Fibroblast of skin of right quadriceps (primary cell): ENCODE measurements around the gene LRRC43.

Experiments used
- DNase-seq: peaks from one replicate; pipeline ENCODE4 v3.0.0-alpha.2; 2013

LRRC43 gene, protein sequence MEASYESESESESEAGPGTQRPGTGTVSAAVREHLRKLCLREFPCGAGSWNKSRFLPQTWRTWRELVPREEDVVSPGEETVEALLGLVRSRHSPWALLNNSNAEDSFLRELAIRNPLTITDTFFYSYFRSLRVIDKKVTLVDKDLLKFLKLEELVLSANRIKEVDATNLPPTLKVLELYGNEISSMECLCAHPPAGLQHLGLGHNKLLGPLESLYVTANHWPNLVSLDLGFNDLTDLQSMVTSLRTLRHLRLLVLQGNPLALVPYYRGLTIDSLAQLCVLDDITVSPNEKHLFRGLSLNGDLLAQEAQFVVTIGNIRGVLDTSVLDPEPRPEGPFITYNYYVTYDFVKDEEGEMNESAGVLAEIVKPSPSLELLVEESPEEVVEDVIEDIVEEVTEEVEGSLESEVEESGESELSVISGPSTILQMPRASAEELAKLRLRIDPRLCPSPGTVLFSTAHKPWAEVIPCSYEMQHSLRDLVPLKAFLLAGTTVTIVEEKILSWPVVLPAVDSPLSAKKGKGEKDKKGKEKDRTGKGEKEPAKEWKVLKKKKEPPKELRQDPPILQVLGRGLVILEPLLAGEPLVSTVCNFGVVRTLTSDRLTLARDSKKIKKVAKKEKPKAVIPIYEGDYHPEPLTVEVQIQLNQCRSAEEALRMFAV

DNA sequence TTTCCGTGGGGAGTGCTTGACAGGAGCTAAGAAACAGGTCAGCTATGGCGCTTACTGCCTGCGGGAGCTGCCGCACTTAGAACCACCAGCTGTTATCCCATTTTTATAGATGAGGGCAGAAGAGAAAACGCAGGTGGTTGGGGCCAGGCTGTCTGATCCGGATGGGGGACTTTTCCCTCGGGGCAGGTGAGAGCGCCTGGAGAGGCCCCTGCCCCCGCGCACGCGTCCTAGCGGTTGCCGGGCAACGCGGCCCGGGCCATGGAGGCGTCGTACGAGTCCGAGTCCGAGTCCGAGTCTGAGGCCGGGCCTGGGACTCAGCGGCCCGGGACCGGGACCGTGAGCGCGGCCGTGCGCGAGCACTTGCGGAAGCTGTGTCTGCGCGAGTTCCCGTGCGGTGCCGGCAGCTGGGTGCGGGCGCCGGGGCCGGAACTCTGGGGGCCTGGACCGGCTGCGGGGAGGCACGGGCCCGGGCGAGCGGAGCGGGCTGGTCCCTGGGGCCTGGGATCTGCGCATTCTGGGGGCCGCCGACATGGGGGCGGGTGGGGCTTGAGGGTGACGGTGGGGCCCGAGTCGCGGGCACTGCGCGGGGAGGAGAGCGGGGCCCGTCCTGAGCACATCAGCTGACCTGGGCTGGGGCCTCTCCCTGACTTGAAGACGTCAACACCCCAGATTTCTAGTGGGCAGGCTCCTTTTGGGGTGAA, at the start of gene LRRC43:
Gene LRRC43, plus strand, starts transcription at position 237 of the 701 bp plus-strand sequence. Its CDS starts 22 bp downstream, at position 259.
- peak; percentile 18 for DNase-seq

DNA sequence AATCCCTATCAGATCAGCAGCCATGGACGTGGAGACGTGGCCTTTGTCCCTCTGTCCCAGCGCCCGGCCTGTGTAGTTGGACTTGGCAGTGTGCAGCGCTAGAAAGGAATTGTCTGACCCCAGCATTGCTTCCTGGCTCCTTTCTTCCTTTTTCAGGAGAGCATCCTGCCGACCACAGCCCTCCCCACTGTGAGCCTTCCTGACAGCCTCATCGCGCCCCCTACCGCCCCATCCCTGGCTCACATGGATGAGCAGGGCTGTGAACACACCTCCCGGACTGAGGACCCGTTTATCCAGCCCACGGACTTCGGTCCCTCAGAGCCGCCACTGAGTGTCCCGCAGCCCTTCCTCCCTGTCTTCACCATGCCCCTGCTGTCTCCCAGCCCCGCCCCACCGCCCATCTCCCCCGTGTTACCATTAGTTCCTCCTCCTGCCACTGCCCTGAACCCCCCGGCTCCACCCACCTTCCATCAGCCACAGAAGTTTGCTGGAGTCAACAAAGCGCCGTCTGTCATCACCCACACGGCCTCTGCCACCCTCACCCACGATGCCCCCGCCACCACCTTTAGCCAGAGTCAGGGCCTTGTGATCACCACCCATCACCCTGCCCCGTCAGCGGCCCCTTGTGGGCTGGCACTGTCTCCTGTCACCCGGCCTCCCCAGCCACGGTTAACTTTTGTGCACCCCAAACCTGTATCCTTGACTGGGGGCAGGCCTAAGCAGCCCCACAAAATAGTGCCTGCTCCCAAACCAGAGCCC, 49.6 kb upstream of the LRRC43 start:
- no peak for DNase-seq

DNA sequence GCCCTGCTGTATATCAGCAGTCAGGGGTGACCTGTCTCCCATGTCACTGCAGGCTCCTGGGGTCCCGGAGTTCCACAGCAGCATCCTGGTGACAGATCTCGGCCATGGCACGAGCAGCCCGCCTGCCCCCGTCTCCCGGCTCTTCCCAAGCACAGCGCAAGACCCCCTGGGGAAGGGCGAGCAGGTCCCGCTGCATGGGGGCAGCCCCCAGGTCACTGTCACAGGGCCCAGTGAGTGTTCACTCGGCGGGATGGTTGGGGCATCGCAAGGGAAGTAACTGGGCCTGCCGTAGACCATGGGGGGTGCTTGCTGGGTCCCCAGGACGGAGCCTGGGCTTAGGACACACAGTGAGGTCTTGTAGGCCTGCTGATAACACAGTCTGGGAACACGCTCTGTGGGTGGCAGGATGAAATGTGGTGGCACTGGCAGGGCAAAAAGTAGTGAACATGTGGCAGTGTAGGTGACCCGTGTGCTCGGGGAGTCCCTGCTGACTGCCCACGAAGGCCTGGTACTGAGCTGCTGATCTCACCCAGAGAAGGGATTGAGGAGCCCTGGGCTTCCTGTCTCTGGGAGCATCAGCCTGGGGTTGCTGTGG, 47.4 kb upstream of the LRRC43 start:
- no peak for DNase-seq

DNA sequence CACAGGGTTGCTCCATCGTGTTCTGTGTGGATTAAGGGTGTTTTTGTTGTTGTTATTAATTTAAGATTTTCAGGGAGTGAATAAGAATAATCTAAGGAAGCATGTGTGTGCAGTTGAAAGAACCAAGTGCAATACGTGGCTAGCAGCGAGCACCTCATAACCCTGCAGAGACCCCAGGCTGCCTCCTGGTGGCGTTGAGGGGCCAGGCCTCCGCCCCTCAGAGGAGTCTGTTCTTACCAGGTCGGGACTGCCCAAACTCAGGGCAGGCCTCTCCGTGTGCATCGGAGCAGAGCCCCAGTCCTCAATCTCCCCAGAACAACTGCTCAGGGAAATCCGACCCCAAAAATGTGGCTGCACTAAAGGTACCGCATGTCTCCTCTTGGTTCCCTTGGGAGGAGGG, 45.7 kb upstream of the LRRC43 start:
- DNase-seq = no peak

DNA sequence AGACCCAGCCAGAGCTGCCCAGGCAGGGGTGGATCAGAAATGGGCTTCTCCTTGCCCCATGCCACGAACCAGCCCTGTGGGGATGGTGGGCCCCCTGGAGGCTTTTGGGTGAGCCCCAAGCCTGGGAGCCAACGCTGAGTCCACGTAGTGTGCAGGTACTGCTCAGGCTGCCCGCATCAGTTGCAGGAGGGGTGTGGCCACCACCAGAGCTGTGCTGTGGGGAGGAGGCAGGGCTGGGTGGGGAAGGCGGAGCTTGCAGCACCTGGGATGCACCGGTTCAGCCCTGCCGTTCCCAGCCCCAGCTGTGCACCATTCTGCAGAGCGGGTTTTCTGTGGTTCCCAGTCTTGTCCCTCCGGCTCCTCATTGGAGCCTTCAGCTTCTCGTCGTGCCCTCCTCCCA, 45.2 kb upstream of the LRRC43 start:
- no peak for DNase-seq

DNA sequence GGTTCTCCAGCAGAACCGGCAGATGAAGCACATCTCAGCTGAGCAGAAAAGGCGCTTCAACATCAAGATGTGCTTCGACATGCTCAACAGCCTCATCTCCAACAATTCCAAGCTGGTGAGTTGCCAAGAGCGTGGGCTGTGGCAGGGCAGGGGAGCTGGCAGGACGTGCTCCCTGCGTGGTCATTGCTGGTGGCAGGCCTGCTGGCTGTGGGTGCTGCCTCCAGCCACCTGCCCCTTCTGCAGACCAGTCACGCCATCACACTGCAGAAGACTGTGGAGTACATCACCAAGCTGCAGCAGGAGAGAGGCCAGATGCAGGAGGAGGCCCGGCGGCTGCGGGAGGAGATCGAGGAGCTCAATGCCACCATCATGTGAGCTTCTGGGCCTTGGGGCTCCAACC, 44.7 kb upstream of the LRRC43 start:
- DNase-seq = no peak

DNA sequence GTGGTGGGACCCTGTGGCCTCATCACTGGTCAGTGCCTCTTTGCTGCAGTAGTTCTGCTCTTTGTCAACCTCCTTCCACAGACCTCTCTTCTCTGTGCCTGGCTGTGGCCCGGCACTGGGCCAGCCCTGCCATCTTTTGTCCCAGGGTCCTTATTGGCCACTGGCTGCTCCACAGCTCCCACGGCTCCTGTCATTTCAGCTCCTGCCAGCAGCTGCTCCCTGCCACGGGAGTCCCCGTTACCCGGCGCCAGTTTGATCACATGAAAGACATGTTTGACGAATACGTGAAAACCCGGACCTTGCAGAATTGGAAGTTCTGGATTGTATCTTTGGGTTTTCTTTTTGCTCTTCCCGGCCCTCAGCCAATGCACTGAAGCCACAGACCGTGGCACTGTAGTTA, 44.3 kb upstream of the LRRC43 start:
- DNase-seq = no peak

DNA sequence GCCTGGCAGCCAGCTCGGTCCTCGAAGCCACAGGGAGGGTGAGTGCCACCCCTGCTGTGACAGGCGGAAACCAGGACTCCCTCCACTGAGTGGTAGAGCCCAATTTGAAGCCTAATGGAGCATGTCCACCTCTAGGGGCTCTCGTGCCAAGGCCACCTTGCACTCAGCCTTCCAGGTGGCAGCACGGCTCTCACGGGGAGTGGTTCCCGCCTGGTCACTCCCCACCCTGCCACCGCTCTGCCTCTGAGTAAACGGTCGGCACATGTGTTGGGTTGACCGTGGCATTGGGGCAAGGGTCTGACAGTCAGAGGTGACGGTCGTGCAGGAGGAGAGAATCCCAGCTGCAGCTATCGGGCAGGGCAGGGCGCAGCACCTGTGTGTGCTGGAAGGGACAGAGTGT, 43.7 kb upstream of the LRRC43 start:
- no peak for DNase-seq

DNA sequence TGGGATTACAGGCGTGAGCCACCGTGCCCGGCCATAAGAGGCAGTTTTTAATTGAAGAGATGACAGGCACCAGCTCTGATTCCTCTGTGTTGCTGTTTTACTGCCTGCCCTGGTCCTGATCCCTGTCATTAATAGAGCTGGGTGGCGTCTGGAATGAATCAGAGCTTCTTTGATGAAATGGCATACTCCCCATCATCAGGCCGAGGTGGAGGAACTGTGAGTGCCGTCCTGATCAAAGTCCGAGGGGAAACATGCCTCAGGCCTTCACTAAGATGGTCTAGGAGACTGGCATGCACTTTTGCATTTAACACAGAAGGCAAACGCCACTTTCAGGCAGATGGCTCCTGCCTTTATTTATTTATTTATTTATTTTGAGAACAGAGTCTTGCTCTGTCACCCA, 43.0 kb upstream of the LRRC43 start:
- DNase-seq = no peak

DNA sequence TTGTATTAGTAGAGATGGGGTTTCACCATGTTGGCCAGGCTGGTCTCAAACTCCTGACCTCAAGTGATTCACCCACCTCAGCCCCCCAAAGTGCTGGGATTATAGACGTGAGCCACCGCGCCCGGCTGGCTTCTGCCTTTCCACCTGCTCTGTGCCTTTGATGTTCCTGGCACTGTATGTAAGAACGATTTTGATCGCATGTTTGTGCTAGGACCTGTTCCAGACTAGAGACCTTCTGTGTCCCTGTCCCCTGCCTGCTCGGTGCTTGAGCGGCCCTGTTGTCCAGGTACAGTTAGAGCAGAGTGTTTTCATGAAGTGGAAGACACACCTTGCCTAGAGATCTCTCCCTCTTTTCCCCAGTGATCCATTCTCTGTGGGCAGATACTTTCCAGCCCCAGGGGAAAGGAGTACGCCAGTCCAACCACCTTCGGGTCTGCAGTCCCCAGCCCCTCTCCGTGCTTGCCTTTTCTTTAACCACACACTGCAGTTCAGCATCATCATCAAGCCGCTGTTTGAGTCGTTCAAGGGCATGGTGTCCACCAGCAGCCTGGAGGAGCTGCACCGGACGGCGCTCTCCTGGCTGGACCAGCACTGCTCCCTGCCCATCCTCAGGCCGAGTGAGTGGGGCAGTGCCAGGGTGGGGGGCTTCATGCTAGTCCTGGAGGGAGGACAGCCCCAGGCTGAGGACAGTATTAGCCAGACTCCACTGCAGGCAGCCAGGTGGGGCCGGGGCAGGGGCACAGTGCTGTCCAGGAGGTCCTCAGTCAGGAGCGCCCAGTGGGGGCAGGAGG, 42.3 kb upstream of the LRRC43 start:
- no peak for DNase-seq

DNA sequence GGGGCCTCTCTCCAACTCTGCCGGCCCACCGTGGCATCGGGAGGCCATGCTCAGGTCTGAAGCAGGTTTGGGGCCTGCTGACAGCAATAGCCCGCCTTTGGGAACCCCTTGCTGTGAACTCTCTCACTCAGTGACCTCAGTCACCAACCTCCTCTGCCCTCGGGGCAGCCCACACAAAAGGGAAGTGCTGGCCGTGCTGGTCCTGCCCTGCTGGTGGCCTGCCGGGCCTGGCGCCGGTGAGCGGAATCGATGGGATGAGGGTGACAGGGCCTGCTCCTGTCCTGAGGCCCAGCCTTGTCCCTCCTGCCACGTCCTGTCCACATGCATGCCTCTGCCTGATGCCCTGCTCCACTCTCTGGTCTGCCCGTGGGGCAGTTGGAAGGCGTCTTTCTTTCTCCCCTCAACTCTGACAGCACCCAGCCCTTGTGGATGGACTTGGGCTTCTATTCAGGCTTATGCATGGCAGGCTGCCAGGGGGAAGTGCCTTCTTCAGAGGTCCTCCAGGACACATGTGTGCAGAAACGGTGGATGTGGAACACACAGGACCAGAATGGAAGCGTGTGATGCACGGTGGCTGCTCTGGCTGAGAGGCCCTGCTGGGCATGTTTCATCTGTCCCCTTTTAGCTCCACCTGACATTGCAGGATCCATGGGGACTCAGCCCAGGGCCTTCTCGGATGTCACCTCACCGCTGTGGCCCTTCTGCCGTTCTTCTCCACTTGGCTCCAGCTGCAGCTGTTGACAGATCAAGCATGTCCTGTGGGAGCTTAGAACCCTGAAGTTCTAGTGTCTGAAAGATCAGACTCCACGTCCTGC, 40.8 kb upstream of the LRRC43 start:
- no peak for DNase-seq

DNA sequence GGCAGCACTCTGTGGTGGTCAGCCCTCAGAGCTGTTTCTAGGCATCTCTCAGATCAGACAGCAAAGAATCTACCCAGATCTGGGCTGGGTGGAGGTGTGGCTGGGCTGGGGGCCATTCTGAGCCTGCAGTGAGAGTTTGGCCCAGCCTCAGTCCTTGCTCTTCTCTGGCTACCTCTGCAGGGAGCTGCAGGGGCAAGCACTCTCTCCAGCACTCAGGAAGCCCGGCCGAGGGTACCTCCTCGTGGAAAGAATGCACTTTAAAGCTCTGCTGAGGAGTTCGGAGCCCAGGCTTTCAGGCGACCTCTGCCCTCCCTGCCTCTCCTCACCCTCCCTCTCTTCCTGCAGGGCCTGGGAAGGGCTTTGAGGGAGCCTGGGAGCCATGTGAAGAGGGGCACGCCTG, 40.1 kb upstream of the LRRC43 start:
- DNase-seq = no peak

DNA sequence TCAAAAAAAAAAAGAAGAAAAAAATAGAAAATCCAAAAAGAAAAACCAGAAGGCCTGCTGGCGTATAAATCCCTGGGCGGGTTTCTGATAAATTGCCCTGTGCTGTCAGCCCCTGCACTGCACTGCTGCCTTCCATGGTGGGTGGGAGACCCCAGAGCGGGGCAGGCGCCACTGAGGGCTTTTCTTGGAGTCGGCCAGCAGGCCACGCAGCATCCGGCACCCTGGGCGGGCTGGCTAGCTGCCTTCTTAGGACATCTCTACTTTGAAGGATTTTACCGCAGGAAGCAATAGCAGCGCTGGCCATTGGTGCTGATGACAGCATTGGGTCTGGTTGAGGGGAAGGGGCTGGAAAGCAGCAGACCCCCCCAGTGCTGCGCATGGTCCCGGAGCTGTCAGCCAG, 38.0 kb upstream of the LRRC43 start:
- no peak for DNase-seq

DNA sequence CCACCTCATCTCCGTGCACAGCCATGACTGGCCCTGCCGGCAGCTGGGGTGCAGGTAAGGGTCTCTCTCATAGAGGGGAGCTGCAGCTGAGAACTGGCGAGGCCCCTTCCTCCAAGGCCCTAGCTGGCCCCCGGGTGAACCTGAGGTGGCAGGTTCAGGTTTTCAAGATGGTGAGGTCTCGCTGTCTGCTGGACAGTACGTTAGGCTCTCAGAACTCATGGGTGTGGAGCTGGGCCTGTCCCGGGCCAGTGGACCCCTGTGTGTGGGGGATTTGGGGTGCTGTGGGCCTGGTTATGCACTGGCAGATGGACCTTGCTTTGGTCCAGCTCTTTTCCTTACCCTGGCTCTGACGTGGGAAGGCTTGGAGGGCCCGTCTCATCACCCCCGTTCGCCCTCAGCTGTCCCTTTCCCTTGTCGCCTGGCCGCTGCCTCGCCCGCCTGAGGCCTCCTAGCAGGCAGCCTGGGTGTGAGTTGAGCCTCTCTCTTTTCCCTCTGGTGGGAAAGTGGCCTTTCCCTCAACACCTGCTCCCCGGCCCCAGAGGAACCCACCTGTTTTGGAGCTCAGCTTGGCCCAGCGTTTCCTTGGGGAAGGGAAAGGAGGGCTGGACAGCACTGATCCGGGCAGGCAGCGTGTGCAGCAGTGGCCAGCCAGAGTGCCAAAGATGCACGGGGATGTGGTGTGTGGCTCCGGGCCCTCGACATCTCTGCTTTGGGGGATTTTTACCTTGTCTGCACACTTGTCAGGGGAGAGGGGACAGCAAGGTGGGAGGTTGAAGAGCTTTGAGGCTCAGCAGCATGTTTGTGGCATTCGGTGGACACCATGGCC, 37.2 kb upstream of the LRRC43 start:
- DNase-seq = no peak

DNA sequence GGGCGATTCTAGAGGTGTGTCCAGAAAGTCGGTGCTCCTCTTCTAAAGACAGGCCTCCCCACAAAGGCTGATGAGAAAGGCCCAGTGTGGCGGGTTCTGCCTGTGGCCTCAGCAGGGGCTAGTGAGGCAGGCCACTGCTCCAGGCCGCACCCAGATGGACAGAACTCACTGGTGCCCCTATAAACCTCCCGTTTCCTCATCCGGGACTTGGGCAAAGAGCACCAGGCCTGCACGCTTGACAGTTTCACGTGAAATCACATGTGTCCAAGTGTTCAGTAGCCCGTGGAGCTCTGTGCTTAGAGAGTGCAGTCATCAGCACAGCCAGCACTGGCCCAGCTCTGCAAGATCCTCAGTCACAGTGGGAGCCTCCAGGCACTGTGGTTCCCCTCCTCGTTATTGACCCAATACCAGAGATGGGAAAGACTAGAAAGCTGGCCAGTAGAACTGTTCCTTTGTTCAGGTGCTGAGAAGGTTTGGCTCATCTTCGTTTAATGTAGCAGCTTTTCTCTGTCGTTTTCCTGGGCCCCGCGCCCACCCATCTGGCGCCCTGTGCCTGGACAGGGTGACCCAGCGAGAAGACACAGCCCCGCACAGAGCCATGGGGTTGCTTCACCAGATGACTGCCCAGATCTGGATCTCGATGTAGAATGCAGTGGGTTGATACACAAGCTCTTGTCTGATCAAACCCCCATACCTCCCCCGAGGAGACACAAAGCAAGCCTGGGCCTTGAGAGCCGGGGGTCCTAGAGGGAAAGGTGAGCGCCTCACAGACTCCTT, 35.2 kb upstream of the LRRC43 start:
- no peak for DNase-seq

DNA sequence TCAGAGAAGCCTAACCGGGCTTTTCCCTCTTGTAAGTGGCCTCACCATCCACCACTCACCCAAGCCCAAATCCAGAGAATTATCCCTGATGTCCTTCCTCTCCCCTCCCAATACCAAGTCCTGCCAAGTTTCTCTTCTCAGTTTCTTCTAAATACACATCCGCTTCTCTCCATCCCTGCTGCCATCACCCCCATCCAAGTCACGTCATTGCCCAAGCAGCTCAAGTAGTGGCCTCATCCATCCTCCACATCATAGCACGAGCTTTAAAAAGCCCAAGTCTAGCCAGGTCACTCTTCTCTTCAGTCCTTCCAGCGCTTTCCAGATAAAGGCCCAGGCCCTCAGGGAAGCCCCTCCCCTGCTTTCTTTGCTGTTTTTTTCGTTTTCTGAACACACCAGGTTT, 34.3 kb upstream of the LRRC43 start:
- DNase-seq = no peak

DNA sequence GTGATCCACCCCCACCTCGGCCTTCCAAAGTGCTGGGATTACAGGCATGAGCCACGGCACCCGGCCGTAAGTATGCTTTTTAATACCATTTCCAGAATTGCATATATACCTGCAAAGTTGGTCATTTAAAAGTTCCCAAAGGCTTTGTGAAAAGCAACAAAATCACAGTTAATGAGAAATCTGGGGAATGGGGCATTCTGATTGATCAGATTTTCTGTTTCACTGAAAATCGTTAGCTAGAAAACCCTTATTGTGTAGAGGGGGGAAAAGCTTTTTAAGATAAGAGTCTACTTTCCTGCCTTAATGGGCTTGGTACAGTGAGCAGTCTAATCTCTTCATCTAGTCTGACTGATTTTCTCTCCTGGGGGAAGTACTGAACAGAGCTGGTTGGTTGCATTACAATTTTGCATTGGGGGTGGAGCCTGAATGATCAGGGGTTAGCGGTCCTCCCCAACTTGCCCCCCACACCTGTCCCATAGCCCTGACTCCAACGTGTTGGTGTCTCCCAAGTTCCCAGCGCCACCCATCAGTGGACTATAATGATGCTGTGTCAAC, 32.7 kb upstream of the LRRC43 start:
- no peak for DNase-seq

DNA sequence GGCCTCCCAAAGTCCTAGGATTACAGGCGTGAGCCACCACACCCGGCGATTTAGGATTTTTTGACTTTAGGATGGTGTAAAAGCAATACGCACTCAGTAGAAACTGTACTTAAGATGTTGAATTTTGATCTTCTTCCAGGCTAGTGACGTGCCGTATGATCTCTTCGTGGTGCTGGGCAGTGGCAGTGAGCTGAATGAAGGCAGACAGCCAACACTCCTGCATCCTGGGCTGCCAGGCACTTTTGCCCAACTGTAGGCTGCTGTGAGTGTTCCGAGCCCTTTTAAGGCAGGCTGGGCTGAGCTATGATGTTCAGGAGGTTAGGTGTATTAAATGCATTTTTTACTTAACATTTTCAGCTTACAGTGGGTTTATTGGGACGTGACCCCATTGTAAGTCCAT, 30.2 kb upstream of the LRRC43 start:
- DNase-seq = no peak

DNA sequence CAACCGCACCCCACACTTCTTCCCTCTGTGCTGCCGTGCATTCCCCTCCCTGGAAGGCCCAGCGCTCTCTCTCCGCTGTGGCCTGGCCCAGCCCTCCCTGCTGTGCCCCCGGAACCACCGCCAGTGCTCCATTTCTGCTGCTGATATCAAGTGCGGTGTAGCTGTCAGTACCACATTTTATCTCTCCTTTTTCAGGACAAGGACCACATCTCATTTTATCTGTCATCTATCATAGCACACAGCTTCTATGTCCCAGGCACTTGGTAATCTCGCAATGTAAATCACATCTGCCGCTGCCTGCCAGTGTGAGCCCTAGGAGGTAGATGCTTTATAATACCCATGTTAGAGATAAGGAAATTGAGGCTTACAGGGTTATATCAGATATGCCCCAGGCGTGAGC, 27.2 kb upstream of the LRRC43 start:
- no peak for DNase-seq
